Adipocyte (in vitro differentiated cells): ENCODE results near the gene MYH1.

Experiments
- DNase-seq: peaks from one replicate; pipeline ENCODE4 v3.0.0-alpha.2; 2015; ENCODE audit warnings: low read depth
- H3K27me3 ChIP-seq: replicated peaks from 2 replicates; pipeline ENCODE4 v1.7.0; 2013; ENCODE audit warnings: mild to moderate bottlenecking, low read length, moderate library complexity; ENCODE audit not compliant: control insufficient read depth, insufficient read depth
- H3K36me3 ChIP-seq: 2 replicates; pipeline ENCODE4 v1.7.0; 2013; ENCODE audit warnings: low read length, mild to moderate bottlenecking, moderate library complexity; ENCODE audit not compliant: control insufficient read depth, insufficient read depth, severe bottlenecking
- H3K4me1 ChIP-seq: 2 replicates; pipeline ENCODE4 v1.7.0; 2013; ENCODE audit warnings: mild to moderate bottlenecking, low read length, moderate library complexity; ENCODE audit not compliant: control insufficient read depth, insufficient read depth
- H3K4me3 ChIP-seq: 2 replicates; pipeline ENCODE4 v1.7.0; 2013; ENCODE audit warnings: mild to moderate bottlenecking, low read length, moderate library complexity
- H3K9ac ChIP-seq: 2 replicates; pipeline ENCODE4 v1.7.0; 2013; ENCODE audit warnings: mild to moderate bottlenecking, low read length, moderate library complexity
- H3K9me3 ChIP-seq: 2 replicates; pipeline ENCODE4 v1.7.0; 2013; ENCODE audit warnings: mild to moderate bottlenecking, low read length, moderate library complexity; ENCODE audit not compliant: control insufficient read depth

MYH1 gene

DNA sequence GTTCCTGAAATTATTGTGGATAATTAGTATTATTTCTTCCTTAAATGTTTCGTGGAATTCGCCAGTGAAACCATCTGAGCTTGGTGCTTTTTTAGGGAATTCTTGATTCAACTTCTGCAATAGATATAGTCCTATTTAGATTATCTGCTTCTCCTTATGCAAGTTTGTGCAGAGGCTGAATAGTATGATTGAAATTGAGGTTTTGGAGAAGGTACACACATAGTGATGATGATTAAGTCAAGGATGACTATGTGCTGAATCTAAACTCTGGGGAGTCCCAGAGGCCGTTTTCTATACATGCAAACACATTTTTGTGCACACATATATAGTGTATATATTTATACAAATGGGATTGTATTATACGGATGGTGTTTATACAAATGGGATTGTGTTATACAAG is 43.8 kb downstream of the MYH1 start:
- Histone ChIP-seq H3K27me3 (no peaks in the 10 kb centered on the region), H3K9me3 (no peaks in the 10 kb centered on the region), H3K4me3 (no peak overlapping the region), H3K9ac (no peak overlapping the region), H3K36me3 (no peaks in the 10 kb centered on the region), H3K4me1 (no peaks in the 10 kb centered on the region)
- no peak for DNase-seq

DNA sequence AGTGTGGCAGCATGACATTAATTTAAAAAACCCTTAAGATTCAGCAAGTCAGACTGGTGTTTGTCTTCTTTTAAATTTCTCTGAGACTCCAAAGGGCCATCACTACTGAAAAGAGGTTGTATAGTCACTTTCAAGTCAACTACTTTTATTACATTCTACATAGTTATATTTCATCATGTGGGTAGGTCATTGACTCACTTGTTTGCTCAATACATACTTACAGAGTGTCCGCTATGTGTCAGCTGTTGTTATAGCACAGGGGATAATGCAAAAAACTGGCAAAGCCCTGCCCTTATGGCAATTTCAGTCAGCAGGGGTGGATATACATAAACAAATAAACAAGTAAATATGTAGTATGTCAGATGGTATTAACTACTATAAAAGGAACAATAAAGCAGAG is 46.5 kb downstream of the MYH1 start:
- Histone ChIP-seq H3K4me3 (no peak overlapping the region), H3K9me3 (no peaks in the 10 kb centered on the region), H3K4me1 (no peaks in the 10 kb centered on the region), H3K27me3 (no peaks in the 10 kb centered on the region), H3K36me3 (no peaks in the 10 kb centered on the region), H3K9ac (no peak overlapping the region)
- DNase-seq, result no peak

DNA sequence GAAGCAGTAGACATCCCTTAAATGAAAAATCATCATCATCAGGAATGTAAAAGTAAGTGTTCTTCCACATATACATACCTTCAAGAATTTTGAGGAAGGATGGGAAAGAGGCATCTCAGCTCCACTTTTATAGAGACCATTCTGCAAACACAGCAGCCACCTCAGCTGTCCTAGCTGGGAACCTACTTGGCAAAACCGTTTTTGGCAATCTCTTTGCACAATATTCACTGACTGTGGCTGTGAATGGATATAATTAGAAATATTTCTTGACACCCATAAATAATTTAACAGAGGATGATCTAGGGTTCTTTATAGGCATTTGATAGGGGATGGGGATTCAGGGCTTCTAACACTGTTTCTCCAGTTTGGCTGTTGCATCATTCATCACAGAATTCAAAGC is 48.9 kb downstream of the MYH1 start, which contains the start of gene MYH4:
Gene MYH4, minus strand, starts transcription at position 101 of the 400 bp plus-strand sequence. CDS start 2,814 bp downstream, outside the sequence.
- no peaks in the 10 kb centered on the region for H3K9me3 ChIP-seq
- H3K9ac ChIP-seq, result no peak within 1 kb of the TSS
- no peak for DNase-seq
- H3K36me3 ChIP-seq, result no peaks in the 10 kb centered on the region
- H3K4me3 ChIP-seq, result no peak within 1 kb of the TSS
- no peaks in the 10 kb centered on the region for H3K4me1 ChIP-seq
- H3K27me3 ChIP-seq, result no peaks in the 10 kb centered on the region

DNA sequence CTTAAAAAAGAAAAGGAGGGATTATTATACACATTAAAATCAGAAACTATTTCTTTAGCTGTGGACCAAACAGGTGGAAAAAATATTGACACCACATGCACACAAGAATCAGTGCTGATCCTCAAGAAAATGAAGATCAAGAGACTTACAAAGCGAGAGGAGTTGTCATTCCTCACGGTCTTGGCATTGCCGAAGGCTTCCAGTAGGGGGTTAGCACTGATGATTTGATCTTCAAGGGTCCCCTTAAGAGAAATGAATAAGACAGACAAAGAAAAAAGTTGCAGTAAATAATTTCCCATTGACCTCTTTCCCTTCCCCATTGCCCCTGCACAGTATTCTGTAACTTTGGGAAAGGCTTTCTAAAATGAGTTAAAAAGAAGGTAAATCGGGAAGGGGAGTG is 54.9 kb downstream of the MYH1 start:
- DNase-seq, result no peak
- Histone ChIP-seq H3K4me1 (no peaks in the 10 kb centered on the region), H3K27me3 (peaks cover 5% of the 10 kb centered on the region)

DNA sequence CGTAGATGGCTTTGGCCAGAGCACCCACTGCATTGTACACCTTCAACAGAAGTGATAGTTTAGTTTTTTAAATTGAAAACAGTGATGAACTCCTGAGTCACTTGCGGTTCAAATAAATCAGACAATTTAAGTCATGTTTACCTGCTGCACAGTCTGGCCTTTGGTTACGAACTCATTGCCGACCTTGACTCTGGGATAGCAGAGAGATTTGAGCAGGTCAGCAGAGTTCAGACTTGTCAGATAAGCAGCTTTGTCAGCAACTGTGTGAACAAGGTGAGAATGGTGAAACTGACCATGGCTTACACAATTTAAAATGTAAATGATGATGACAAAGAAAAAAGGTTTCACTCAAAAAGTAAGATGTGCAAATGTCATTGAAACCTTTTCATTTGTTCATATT is 58.3 kb downstream of the MYH1 start:
- Histone ChIP-seq H3K36me3 (no peaks in the 10 kb centered on the region), H3K27me3 (peaks cover 5% of the 10 kb centered on the region), H3K9ac (no peak overlapping the region), H3K4me3 (no peak overlapping the region), H3K4me1 (no peaks in the 10 kb centered on the region), H3K9me3 (no peaks in the 10 kb centered on the region)
- DNase-seq, result no peak

More for the DNA sequence above, 54.9 kb downstream of the MYH1 start:
- H3K9me3 ChIP-seq, result no peaks in the 10 kb centered on the region
- H3K4me3 ChIP-seq, result no peak overlapping the region
- no peak overlapping the region for H3K9ac ChIP-seq
- no peaks in the 10 kb centered on the region for H3K36me3 ChIP-seq

DNA sequence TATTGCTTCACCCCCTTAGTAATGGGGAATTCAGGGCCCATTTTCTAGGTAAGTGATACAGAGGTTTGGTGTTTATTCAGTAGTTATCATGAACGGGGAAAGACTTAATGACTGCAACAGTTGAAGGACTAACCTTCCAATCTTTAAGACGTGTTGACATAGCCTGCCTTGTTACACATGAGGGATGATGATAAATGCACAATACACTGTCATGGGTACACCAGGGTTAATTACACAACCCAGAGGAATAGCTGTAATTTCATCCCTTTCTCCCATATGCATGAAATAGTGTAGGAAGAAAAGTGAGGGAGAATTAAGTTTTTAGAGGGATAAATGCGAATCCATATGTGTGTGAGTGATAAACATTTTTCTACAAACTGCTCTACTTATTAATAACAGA is 59.6 kb downstream of the MYH1 start:
- no peaks in the 10 kb centered on the region for H3K4me1 ChIP-seq
- peaks cover 5% of the 10 kb centered on the region for H3K27me3 ChIP-seq

DNA sequence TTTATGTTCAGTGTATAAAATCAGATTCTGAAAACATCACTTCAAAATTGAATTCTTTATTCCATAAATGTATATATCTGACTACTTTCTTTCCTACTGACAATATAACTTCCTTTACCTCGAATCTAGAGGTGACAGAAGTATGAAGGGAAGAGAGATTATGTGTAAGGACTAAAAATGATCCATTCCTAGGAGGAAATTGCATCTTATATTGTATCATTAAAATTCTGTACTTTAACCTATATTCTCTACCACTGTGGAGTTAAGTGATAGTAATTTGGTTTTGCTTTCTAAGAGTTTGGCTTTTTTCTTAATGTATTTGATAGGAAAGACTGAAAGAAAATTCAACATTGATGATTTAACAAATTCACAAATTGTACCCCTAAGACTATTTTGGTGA is 60.4 kb downstream of the MYH1 start:
- Histone ChIP-seq H3K9me3 (no peaks in the 10 kb centered on the region), H3K27me3 (peaks cover 5% of the 10 kb centered on the region), H3K4me1 (no peaks in the 10 kb centered on the region), H3K36me3 (no peaks in the 10 kb centered on the region), H3K4me3 (no peak overlapping the region), H3K9ac (no peak overlapping the region)
- no peak for DNase-seq

More for the DNA sequence above, 59.6 kb downstream of the MYH1 start:
- no peak for DNase-seq
- no peaks in the 10 kb centered on the region for H3K9me3 ChIP-seq
- H3K36me3 ChIP-seq, result no peaks in the 10 kb centered on the region
- no peak overlapping the region for H3K4me3 ChIP-seq
- H3K9ac ChIP-seq, result no peak overlapping the region

DNA sequence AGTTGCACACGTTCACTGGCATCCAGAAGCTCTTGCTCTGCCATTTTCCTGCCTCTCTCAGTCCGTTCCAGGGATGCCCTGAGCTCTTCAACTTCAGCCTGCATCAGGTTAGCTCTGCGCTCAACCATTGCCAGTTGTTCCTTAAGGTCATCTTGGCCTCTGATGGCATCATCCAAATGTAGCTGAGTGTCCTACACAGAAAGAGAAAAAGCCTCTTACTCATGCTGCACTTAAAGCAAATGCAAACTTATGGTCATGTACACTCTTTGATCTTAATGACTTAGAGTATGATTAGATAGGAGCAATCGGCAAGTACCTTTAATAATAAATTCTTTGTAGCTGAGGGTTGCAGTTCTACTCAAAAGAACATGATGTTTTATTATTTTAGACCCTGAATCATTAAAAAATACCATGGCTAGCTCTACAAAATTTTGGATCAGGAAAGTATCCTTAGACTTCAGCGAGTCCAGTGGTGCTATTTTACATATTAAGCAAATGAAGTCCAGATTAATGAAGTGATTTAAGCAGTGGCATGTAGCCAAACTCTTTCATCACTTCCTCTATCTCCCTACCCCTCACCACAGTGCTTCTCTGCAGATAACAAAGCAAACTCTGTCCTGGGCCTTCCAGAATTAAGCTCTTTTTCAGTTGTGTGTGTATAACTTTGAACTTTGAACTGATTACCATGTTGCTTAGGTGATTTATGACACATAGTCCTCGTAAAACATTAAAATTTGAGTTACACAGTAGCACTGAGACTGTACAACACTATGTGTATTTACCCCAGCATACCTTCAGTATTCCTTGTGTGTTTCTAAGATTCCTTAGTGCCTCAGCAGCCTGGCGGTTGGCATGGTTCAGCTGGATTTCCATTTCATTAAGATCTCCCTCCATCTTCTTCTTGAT is 71.1 kb downstream of the MYH1 start:
- Histone ChIP-seq H3K4me1 (no peaks in the 10 kb centered on the region), H3K36me3 (no peaks in the 10 kb centered on the region)
- no peak for DNase-seq

More for the DNA sequence above, 71.1 kb downstream of the MYH1 start:
- Histone ChIP-seq H3K4me3 (no peak overlapping the region), H3K9ac (no peak overlapping the region), H3K9me3 (no peaks in the 10 kb centered on the region), H3K27me3 (peaks cover 5% of the 10 kb centered on the region)
